ENCODE results near the gene SDR42E2. TPM values are rescaled to one million over a fixed set of nuclear protein-coding genes. Genes with fewer than 3 reads are reported as not detected.

Gene SDR42E2
- total and polyA plus RNA-seq, 2 donors (not counting 3 experiments of a cell fraction or from before 2014, with no cell fraction given): 0.03 to 0.13 TPM

DNA sequence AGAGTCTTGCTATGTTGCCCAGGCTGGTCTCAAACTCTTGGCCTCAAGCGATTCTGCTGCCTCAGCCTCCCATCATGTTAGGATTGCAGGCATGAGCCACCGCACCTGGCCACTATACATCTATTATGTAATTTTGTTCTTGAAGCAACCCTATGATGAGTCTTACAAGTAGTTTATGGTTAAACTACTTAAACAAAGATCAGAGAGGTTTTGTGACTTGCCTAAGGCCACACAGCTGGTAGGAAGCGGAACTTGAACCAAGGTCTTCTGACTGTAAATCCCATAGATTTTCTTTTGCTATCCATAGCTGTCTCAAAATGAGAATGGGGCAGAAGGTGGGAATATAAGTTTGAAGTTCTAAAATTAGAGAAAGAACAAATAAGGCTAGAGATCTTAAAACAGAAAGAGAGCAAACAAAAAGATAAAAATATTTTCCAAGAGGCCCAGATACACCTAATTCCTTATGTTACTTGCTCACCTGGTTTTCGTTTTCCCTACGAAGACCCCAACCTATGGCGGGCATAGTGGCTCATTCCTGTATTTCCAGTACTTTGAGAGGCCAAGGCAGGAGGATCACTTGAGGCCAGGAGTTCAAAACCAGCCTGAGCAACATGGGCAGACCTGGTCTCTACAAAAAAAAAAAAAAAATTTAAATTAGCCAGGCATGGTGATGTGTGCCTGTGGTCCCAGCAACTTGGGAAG is 37.6 kb upstream of the SDR42E2 start:
- intact Hi-C loops (cut with micrococcal nuclease): loop anchor here (5.0 kb wide), 1 partner anchor 48 kb away; no protein-coding TSS in a partner anchor
- H3K79me2 ChIP-seq (ENCODE audit: control insufficient read depth, insufficient read depth, low read length): no peaks in the 10 kb centered on the region
- TF ChIP-seq JUN (IDR thresholded peaks at IDR 0.05; ENCODE audit: borderline replicate concordance, insufficient read depth, insufficient read length, low read depth) (no peak), GATA2 (IDR thresholded peaks at IDR 0.05; ENCODE audit: insufficient read depth, insufficient read length, low read depth, low read length) (no peak), CTCF (IDR thresholded peaks at IDR 0.05; ENCODE audit: extremely low read depth in 1 of 2, insufficient read depth in 1 of 2, low read depth in 1 of 2, low read length in 2 of 2) (no peak), EZH2 (IDR thresholded peaks at IDR 0.05; ENCODE audit: borderline replicate concordance, low read depth, low read length, severe bottlenecking) (no peak), FOS (IDR thresholded peaks at IDR 0.05; ENCODE audit: borderline replicate concordance, insufficient read depth, low read length) (no peak), MYC (IDR thresholded peaks at IDR 0.05; ENCODE audit: low read depth, low read length) (no peak), POLR2A (IDR thresholded peaks at IDR 0.05; ENCODE audit: low read depth, low read length) (no peak), POLR2AphosphoS5 (IDR thresholded peaks at IDR 0.05; ENCODE audit: insufficient read depth, low read depth, low read length) (no peak), MAX (IDR thresholded peaks at IDR 0.05; ENCODE audit: insufficient read depth, insufficient read length) (no peak)
- no TSS peak for BruUV-seq (replicated peaks)
- ChIA-PET POLR2A (no interaction called here), CTCF (interaction anchor here (1.3 kb wide), 1 partner anchor 26 kb away, joined by 3 read pairs; no protein-coding TSS in a partner anchor)
- no peaks in the 10 kb centered on the region for H3K9me3 ChIP-seq (replicated peaks; ENCODE audit: control insufficient read depth, insufficient read depth, low read length)
- H3K36me3 ChIP-seq (ENCODE audit: control insufficient read depth in 2 of 2, extremely low read depth in 1 of 2, insufficient read depth in 2 of 2, low read length in 2 of 2): no peaks in the 10 kb centered on the region
- no peak overlapping the region for H3K9ac ChIP-seq (replicated peaks; ENCODE audit: extremely low read depth, insufficient read depth, low read length)
- DNase-seq (ENCODE audit: low read depth, low spot score) (no peak), FAIRE-seq (no peak)
- no peaks in the 10 kb centered on the region for H3K9me1 ChIP-seq (replicated peaks; ENCODE audit: control insufficient read depth, extremely low read depth, insufficient read depth, low read length)
- H2AFZ ChIP-seq (ENCODE audit: low read depth, low read length): no peak overlapping the region
- H3K4me2 ChIP-seq (ENCODE audit: insufficient read depth, low read length): no peak overlapping the region
- no peak overlapping the region for H3K27ac ChIP-seq (ENCODE audit: insufficient read depth, low read depth, low read length)
- no peaks in the 10 kb centered on the region for H3K4me1 ChIP-seq (ENCODE audit: control insufficient read depth, extremely low read depth, insufficient read depth, low read length)
- peaks cover 0 to 3% of the 10 kb centered on the region in 2 experiments for H3K27me3 ChIP-seq (ENCODE audit: control insufficient read depth in 2 of 2, insufficient read depth in 2 of 2, low read length in 2 of 2)
- dilution Hi-C loops (cut with MboI; ENCODE audit: extremely low pct_ligation_motif_present, low sequenced_read_pairs): no loop called here
- H3K4me3 ChIP-seq (replicated peaks in 1 of 3; ENCODE audit: insufficient read depth in 1 of 3, low read depth in 1 of 3, low read length in 3 of 3): no peak overlapping the region
- H4K20me1 ChIP-seq (replicated peaks; ENCODE audit: control insufficient read depth, extremely low read depth, insufficient read depth, low read length): no peaks in the 10 kb centered on the region
